ENCODE measurements around the gene EDEM3. TPM values are rescaled to one million over a fixed set of nuclear protein-coding genes. Genes with fewer than 3 reads are reported as not detected.

Gene EDEM3
- polyA plus RNA-seq, 1 donor, result 37.4 TPM

- no peaks in the 10 kb centered on the region for H3K4me1 ChIP-seq (ENCODE audit: control insufficient read depth, insufficient read depth, low read length)
- peaks cover 2% of the 10 kb centered on the region for H3K9me3 ChIP-seq (ENCODE audit: control insufficient read depth, low read depth, low read length)
- no peak overlapping the region for H3K4me3 ChIP-seq (ENCODE audit: low read length)
- no peak for DNase-seq
- no peaks in the 10 kb centered on the region for H3K36me3 ChIP-seq (ENCODE audit: control insufficient read depth, insufficient read depth, low read length)
- no peak overlapping the region for H3K27ac ChIP-seq (ENCODE audit: low read length)
- H3K27me3 ChIP-seq (ENCODE audit: control insufficient read depth, insufficient read depth, low read length), result no peaks in the 10 kb centered on the region
- no CpG with 5 or more reads among the region's 11 CpGs for WGBS (ENCODE audit: insufficient coverage, low lambda C conversion rate)
Measured at GRCh38 chr1:184644771-184645170, 109.9 kb downstream of the EDEM3 start.

- no peaks in the 10 kb centered on the region for H3K27me3 ChIP-seq (ENCODE audit: control insufficient read depth, insufficient read depth, low read length)
- peaks cover 2% of the 10 kb centered on the region for H3K9me3 ChIP-seq (ENCODE audit: control insufficient read depth, low read depth, low read length)
- no peaks in the 10 kb centered on the region for H3K36me3 ChIP-seq (ENCODE audit: control insufficient read depth, insufficient read depth, low read length)
- no peak for DNase-seq
- H3K27ac ChIP-seq (ENCODE audit: low read length), result no peak overlapping the region
- no CpG with 5 or more reads among the region's 1 CpG for WGBS (ENCODE audit: insufficient coverage, low lambda C conversion rate)
- no peaks in the 10 kb centered on the region for H3K4me1 ChIP-seq (ENCODE audit: control insufficient read depth, insufficient read depth, low read length)
- H3K4me3 ChIP-seq (ENCODE audit: low read length), result no peak overlapping the region
Measured at GRCh38 chr1:184643661-184644060, 111.0 kb downstream of the EDEM3 start.

GRCh38 chr1:184641894-184642293 is 112.8 kb downstream of the EDEM3 start:
- Histone ChIP-seq H3K4me1 (ENCODE audit: control insufficient read depth, insufficient read depth, low read length) (no peaks in the 10 kb centered on the region), H3K4me3 (ENCODE audit: low read length) (no peak overlapping the region), H3K27me3 (ENCODE audit: control insufficient read depth, insufficient read depth, low read length) (no peaks in the 10 kb centered on the region), H3K27ac (ENCODE audit: low read length) (no peak overlapping the region), H3K9me3 (ENCODE audit: control insufficient read depth, low read depth, low read length) (peaks cover 2% of the 10 kb centered on the region), H3K36me3 (ENCODE audit: control insufficient read depth, insufficient read depth, low read length) (no peaks in the 10 kb centered on the region)
- no peak for DNase-seq
- WGBS (ENCODE audit: insufficient coverage, low lambda C conversion rate), result 100% methylated on average over 1 of the region's 2 CpGs

- peaks cover 2% of the 10 kb centered on the region for H3K9me3 ChIP-seq (ENCODE audit: control insufficient read depth, low read depth, low read length)
- H3K4me3 ChIP-seq (ENCODE audit: low read length), result no peak overlapping the region
- H3K4me1 ChIP-seq (ENCODE audit: control insufficient read depth, insufficient read depth, low read length), result no peaks in the 10 kb centered on the region
- no peaks in the 10 kb centered on the region for H3K27me3 ChIP-seq (ENCODE audit: control insufficient read depth, insufficient read depth, low read length)
- no peaks in the 10 kb centered on the region for H3K36me3 ChIP-seq (ENCODE audit: control insufficient read depth, insufficient read depth, low read length)
- no peak overlapping the region for H3K27ac ChIP-seq (ENCODE audit: low read length)
- DNase-seq, result no peak
- WGBS (ENCODE audit: insufficient coverage, low lambda C conversion rate), result 93% methylated on average over 3 of the region's 3 CpGs
Measured at GRCh38 chr1:184640505-184640904, 114.2 kb downstream of the EDEM3 start.

Other genes with a start within 250 kb of the EDEM3 start
- 5.1 TPM for gene NIBAN1, start 219.7 kb upstream of the EDEM3 start, polyA plus RNA-seq